NOMO-1 treated with DMSO at 0.1 percent for 48 hours (cell line): ENCODE data around the gene MAU2.
A peak's percentile ranks its signal among the peaks of the same experiment; 100 is the strongest.
"Not testable (repeated sequence)": the region's sequence is repeated elsewhere in the genome, so short reads cannot be mapped to it uniquely, and the experiment has no call there.

Source experiments
- DNase-seq: peaks from one replicate; lab custom pipeline; 2025; ENCODE audit not compliant: unreplicated experiment; lab: John Stamatoyannopoulos, UW

The MAU2 gene

DNA sequence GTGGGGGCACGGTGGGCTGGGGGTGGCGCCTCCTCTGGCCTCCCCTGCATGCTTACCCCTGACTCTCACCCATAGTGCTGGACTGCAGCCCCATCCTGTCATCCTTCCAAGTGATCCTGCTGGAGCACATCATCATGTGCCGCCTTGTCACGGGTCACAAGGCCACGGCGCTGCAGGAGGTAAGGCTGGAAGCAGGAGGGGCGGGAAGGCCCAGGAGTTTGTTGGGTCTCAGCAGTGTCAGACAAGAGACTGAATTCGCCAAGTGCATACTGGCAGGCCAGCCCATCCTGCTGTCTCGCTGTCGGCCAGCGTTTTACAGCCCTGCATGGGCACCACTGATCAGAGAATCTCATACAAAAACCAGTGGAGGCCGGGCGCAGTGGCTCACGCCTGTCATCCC, 23.1 kb downstream of the MAU2 start:
- no peak for DNase-seq

DNA sequence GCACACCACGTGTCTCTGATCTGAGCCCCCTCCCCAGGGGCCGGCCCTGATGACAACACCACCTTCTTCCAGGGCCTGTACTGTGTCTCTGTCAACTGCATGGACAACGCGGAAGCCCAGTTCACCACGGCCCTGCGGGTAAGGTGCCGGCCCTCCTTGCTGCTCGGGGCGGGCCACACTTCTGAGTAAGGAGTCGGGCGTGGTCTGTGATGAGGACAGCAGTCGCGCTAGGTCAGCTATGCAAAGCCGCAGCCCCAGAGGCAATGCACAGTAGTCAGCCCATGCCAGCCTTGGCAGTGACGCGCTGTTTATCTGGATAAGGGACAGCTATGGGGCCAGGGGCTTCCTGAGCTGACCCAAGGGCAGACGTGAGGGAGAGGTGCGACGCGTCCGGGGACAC, 24.6 kb downstream of the MAU2 start:
- no peak for DNase-seq

DNA sequence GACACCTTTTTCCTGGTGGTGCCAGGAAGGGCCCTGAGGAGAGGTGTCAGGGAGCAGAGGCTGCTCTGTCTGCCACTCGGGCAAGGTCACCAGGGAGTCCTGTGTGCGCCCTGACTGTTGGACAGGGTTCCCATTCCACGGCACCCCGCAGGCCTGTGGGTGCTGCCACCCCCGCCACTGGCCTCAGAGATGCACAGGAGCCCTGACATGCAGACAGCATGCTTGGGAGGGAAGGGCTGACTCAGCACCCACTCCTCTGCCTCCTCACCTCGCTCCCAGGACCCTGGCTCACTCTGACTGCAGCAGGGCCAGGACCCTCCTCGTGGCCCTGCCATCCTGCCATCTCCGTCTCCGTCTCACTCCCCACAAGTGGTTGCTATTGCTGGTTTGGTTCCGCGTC, 25.3 kb downstream of the MAU2 start:
- DNase-seq: no peak

DNA sequence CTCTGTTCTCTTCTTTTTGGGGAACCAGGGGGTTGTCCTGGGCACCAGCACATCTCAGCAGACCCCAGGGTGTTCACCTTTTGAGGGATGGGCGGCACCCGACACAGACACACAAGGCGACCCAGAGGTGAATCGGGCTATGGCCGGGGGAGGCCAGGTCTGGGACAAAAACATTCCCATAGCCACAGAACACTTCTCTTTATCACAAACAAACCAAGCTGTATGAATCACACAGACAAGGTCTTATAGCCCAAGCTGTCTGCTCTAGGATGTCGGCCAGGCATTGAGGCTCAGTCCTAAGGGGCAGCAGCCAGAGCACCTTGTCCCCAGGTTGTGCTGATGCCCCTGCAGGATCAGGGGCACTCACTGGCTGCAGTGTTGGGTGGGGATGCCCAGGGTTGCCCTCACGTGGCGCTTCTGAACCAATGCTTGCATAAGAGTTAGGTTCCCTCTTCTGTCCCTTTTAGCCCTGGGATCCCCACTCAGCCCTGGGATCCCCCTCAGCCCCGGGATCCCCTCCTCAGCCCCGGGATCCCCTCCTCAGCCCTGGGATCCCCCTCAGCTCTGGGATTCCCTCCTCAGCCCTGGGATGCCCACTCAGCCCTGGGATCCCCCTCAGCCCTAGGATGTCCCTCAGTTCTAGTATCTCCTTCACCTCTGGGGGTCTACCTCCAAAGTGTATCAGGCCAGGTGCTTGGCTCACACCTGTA, 26.9 kb downstream of the MAU2 start:
- no peak for DNase-seq

DNA sequence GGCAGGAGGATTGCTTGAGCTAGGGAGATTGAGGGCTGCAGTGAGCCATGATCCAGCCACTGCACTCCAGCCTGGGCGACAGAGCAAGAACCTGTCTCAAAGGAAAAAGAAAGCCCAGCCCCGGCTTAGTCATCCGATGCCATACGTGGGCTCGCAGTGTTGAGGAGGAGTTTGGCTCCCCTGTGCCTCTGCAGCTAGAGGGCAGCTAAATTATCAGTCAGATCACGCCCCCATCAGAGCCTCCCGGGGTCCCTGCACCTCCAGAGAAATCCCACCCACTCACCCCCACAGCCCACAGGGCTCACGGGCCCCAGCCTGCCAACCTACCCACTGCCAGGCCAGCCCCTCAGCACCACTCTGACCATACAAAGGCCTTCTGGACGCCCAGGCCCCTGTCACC, 27.6 kb downstream of the MAU2 start:
- no peak for DNase-seq

DNA sequence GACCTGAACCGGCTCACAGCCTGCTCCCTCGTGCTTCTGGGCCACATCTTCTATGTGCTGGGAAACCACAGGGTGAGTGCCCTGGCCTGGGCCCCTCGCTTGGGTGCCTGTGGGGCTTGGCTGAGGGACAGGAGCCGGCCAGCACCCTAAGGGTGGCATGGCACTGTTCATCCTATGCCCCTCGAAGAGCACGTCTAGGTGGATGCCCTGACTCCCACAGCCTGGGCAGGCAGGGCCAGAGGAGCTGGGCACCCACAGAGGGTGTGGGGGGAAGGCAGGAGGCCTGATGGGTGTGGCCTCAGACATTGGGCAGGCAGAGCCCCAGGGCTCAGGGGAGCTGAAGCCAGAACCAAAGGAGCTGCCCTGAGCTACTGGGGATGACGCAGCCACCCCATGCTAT, 28.7 kb downstream of the MAU2 start:
- no peak for DNase-seq

DNA sequence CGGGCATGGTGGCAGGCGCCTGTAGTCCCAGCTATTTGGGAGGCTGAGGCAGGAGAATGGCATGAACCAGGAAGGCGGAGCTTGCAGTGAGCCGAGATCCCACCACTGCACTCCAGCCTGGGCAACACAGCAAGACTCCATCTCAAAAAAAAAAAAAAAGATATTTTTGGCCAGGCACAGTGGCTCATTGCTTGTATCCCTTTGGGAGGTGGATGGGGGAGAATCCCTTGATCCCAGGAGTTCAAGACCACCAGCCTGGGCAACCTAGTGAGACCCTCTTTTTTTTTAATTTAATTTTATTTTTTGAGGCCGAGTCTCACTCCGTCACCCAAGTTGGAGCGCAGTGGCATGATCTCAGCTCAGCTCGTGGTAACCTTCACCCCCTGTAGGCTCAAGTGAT, 30.1 kb downstream of the MAU2 start:
- DNase-seq: not testable (repeated sequence)

DNA sequence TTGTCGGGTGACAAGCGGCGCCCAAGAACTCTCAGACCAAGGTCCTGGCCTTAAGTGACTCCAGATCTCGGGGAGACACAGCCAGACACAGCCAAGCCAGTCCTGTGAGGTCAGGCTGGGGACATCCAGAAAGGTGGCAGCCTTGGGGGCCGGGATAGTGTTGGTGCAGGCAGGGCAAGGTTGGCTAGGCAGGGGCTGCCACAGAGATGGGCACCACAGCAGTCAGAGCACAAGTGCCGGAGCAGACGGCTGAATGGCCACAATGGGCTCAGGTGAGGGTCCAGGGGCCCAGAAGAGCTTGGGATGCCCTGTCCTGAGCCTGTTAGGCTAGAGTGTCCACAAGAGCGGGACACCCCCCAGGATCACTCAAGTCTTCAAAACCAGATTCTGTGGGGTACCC, 32.2 kb downstream of the MAU2 start:
- no peak for DNase-seq

DNA sequence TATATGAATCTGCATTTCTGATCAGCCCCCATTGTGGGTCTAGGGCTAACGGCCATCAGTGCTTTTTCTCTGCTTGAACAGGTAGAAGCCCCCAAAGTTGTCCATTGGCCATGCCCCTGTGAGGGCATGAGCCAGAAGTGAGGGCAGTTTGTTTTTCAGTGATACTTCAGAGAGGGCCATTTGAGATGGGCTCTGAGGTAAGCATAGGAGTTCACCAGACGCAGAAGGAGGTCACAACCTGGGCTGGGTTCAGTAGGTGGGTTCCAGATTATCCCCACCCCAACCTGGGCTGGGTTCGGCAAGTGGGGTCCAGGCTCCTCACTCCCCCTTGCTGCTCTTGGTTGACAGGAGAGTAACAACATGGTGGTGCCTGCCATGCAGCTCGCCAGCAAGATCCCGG, 33.4 kb downstream of the MAU2 start:
- DNase-seq: no peak

DNA sequence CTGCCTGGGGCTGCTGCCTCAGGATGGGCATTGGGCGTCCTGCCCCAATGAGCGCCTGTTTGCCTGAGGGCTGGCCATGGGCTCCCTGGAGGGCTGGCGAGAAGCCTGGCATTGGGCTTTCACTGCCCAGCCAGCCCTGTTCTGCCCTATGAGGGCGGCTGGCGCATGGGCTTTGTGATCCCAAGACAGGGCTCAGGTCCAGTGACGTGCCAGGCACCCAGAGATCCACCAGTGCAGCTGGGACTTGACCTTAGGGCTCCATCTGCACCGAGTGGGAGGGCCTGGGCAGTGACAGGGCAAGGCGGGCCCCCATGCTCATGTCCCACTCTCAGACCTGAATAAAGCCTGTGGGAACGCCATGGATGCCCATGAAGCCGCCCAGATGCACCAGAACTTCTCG, 34.3 kb downstream of the MAU2 start:
- no peak for DNase-seq

DNA sequence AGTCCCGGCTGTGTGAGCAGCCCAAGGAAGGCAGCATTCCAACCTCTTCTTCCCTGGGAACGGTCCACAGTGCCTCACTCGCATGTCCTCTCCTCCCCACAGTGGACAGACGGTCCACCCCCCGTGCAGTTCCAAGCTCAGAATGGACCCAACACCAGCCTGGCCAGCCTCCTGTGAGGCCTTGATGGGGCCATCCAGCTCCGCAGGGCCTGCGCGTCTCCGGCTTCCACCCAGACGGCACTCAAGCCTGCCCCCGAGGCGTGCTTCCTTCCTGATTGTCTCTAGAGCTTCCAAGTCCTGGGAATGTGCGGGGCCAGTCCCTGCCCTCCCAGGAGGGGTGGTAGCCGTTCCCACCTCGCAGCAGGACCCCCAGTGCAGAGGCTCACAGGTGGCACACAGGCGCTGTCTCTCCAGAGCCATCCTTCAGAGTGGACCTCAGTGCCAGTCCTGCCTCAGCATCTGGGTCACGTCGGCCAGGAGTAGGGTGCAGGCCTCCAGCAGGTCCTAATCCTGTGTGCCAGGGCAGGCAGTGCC, 35.0 kb downstream of the MAU2 start:
- no peak for DNase-seq

DNA sequence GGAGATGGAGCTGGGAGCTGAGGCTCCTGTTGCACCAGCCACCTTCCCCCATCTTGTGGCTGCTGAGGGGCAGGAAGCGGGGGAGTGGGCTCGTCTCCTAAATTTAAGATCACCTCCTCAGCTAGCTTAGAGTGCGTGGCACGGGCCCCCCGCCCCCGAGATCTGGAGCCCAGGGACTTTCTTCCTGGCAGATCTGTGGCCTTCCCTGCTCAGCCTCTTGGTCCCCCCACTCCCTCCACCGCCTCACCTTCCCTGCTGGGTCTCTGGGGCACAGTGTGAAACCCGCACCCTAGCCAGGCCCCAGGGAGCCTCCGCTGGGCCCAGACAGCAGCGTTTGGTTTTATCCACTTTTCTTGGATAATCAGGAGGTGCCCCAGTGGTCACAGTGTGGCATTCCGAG, 35.9 kb downstream of the MAU2 start:
- DNase-seq: no peak

DNA sequence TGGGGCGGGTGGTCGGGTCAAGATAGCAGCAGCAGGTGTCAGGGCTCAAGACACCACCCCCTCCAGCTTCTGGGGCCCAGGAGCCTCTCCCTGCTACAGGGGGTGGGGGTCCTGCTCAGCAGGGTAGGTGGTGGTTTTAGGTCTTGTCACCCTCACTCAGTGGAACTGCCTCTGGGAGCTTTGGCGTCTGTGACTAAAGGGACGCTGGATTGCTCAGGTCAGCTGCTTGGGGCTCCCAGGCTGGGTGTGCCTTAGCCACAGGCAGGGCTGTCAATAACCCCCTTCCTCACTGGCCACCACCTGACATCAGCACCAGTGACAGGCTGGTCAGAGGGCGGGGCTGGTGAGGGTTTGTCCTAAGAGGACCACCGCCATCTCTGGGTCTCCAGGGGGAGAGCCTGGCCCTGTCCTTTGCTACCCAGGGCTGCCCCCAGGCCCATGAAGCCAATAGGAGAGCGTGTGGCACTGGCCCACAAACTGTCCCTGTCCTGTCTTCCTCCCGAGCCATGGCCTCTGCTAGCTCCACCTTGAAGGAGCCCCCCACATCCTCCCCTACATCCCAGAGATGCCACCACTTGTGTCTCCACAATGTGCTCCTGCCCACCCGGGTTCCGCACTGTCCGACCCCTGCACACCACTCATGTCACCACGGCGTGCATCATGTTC, 36.4 kb downstream of the MAU2 start:
- no peak for DNase-seq

DNA sequence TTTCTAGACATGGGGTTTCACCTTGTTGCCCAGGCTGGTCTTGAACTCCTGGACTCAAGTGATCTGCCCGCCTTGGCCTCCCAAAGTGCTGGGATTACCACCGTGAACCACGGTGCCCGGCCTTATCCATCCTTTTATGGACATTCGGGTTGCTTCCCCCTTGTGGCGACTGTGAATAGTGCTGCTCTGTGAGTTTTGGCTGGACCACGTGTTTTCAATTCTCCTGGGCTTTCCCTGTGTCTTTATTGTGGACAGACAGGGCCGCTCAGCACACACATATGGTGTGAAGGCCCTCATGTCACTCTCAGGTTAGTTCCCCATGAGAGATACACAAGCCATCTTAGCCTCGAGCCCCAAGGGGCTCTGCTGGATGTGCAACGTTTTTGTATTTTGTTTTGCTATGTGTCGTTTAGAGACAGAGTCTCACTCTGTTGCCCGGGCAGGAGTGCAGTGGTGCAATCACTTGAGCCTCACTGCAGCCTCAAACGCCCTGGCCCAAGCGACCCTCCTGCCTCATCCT, 40.5 kb downstream of the MAU2 start:
- DNase-seq: peak; percentile 67

DNA sequence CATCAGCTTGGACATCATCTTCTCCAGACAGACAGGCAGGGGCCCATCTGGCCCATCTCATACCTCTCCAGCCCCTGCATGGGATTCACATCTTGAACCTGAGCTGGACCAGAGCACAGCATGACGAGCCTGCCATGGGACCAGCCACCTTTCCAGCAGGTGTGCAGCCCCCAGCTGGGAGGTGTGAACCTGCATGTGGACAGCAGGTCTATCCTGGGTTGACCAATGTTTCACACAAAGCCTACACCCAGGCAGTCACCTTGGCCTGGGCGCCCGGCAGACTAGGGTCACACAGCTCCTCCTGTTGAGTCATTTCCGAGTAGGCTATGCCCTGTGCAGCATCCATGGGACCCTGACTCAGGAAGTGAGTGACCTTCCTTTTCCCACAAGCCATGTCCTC, 41.4 kb downstream of the MAU2 start:
- DNase-seq: no peak

DNA sequence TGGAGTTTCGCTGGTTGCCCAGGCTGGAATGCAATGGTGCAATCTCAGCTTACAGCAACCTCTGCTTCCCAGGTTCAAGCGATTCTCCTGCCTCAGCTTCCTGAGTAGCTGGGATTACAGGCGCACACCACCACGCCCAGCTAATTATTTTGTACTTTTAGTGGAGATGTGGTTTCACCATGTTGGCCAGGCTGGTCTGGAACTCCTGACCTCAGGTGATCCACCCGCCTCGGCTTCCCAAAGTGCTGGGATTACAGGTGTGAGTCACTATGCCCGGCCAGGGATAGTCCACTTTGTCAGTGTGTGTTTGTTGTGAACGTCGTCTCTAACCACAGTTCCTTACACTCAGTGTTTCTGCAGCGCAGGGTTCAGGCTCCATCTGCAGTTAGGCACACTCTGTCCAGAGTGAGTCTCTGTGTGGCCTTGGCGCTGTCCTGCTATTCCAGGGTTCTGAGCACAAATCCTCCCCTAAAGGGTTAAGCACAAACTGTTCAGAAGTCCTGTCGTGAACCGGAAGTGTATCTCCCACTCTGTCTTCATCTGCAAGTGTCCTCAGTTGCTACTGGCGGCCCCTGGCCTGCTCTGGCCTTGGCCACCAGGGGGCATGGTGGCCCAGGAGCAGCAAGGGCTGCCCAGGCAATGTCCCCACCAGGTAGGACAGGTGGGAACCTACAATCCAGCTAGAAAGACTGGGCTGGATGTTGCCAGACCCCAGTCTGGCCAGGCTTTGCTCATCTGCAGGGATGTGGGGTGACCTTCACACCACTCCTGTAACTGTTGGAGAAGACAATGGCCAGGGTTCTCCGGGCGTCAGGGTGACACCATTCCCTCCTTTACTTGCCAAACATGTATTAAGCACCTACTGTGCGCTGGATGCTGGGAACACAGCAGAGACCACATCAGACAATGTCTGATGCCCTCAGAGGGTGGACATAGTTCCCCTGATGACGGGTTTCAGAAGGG, 46.1 kb downstream of the MAU2 start:
- peak; percentile 84 for DNase-seq

DNA sequence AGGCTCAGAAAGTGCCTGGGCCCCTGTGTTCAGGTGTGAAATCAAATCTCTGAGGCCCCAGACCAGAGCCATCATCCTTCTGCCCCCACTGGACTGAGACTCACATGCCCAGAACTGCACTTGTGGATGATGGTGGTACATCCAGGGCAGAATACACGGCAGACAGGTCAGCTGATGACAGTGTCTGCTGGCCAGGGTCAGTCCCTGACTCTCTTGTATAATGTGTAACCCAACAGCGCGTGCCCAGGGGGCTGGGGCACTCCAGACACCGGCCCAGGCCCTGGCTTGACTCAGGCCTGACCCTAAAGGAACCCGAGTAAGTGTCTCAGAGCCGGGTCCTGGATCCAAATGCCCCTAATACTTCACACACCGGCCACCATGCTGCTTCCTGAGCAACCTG, 47.5 kb downstream of the MAU2 start:
- no peak for DNase-seq

DNA sequence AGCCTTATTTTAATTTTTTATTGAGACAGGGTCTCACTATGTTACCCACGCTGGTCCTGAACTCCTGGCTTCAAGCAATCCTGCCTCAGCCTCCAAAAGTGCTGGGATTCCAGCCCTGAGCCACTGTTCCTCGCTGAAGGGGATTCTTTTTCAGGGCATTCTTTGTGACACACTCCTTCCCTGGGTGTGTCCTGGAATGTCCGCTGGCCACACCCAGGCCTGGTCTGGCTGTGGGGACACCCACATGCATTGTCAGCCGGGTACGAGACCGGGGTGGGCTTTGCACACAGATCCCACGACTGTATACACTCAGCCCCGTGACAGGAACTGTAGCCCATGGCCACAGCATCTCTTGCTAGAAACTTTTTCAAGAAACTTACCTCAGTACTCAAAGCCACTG, 50.4 kb downstream of the MAU2 start:
- DNase-seq: no peak

DNA sequence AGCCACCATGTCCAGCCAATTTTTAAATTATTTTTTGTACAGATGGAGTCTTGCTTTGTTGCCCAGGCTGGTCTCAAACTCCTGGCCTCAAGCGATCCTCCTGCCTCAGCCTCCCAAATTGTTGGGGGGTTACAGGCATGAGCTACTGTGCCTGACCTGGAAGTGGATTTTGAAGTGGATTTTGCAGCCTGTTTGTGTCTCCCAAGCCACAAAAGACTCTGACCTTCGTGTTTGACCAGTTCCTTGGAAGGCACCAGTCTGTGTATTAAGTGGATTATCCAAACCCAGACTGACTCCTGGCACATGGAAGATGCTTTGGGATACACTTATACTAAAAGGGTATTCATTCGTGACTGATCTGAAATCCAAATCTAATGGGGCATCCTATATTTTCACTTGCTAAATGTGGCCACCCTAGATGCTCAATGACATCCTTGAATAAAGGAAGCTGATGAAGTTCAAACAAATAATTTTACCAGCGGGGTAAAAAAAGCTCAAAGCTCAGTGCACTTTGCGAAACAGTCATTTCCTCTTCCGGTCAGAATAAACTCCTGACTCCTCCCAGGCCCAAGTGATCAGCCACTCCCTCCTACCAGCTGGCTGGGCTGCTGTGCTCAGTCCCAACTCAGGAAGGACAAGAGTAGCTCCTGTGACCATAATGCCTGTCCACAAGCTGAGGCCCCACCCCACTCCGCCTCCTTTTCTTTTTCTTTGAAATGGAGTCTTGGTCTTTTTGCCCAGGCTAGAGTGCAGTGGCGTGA, 52.2 kb downstream of the MAU2 start:
- peak; percentile 98 for DNase-seq

DNA sequence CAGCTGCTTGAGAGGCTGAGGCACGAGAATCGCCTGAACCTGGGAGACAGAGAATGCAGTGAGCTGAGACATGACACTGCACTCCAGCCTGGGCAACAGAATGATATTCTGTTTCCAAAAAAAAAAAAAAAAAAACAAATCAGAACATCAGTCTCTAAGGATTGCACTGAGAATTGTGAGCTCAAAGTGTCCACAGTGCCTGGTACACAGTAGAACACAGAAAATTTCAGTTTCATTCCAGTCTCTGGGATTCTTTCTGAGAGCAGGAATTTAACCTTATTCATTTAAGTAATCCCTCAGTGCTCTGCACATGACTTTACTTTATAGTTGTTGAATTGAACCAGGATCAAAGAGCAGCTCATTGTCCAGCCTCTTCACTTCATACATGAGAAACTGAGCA, 58.9 kb downstream of the MAU2 start:
- no peak for DNase-seq

DNA sequence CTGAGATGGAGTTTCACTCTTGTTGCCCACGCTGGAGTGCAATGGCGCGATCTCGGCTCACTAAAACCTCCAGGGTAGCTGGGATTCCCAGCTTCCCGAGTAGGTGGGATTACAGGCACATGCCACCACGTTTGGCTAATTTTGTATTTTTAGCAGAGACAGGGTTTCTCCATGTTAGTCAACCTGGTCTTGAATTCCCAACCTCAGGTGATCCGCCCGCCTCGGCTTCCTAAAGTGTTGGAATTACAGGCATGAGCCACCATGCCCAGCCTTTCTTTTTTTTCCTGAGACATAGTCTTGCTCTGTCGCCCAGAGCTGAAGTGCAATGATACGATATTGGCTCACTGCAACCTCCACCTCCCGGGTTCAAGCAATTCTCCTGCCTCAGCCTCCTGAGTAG, 59.7 kb downstream of the MAU2 start:
- not testable (repeated sequence) for DNase-seq
